Effector memory CD4-positive, alpha-beta T cell (primary cell): ENCODE data around the gene SLCO1A2.

Experiments used
- DNase-seq, 3 donors: peaks; one replicate each; pipeline ENCODE4 v3.0.0-alpha.2; 2020
- H3K27ac ChIP-seq: 2 replicates; pipeline ENCODE4 v1.7.0; 2013; ENCODE audit warnings: mild to moderate bottlenecking, low read length, moderate library complexity; ENCODE audit not compliant: insufficient read depth, poor library complexity, severe bottlenecking
- H3K27me3 ChIP-seq: replicated peaks from 2 replicates; pipeline ENCODE4 v1.7.0; 2013; ENCODE audit warnings: mild to moderate bottlenecking, low read length; ENCODE audit not compliant: insufficient read depth, control insufficient read depth, poor library complexity, severe bottlenecking
- H3K36me3 ChIP-seq: 2 replicates; pipeline ENCODE4 v1.7.0; 2013; ENCODE audit warnings: mild to moderate bottlenecking, low read length, moderate library complexity; ENCODE audit not compliant: control insufficient read depth, insufficient read depth
- H3K4me1 ChIP-seq: 2 replicates; pipeline ENCODE4 v1.7.0; 2013; ENCODE audit warnings: low read length, mild to moderate bottlenecking; ENCODE audit not compliant: control insufficient read depth, insufficient read depth, poor library complexity, severe bottlenecking
- H3K4me3 ChIP-seq: 2 replicates; pipeline ENCODE4 v1.7.0; 2013; ENCODE audit warnings: low read length, low read depth, mild to moderate bottlenecking; ENCODE audit not compliant: insufficient read depth, poor library complexity, severe bottlenecking
- H3K9me3 ChIP-seq: 2 replicates; pipeline ENCODE4 v1.7.0; 2013; ENCODE audit warnings: mild to moderate bottlenecking, low read length, moderate library complexity; ENCODE audit not compliant: control insufficient read depth

Gene SLCO1A2

GRCh38 chr12:21221778-21222177 lies 112.9 kb downstream of the SLCO1A2 start:
- no peaks in the 10 kb centered on the region for H3K36me3 ChIP-seq
- H3K4me3 ChIP-seq = no peak overlapping the region
- H3K4me1 ChIP-seq = no peaks in the 10 kb centered on the region
- H3K9me3 ChIP-seq = no peaks in the 10 kb centered on the region
- H3K27me3 ChIP-seq = no peaks in the 10 kb centered on the region
- H3K27ac ChIP-seq = no peak overlapping the region
- no peak for DNase-seq

DNA sequence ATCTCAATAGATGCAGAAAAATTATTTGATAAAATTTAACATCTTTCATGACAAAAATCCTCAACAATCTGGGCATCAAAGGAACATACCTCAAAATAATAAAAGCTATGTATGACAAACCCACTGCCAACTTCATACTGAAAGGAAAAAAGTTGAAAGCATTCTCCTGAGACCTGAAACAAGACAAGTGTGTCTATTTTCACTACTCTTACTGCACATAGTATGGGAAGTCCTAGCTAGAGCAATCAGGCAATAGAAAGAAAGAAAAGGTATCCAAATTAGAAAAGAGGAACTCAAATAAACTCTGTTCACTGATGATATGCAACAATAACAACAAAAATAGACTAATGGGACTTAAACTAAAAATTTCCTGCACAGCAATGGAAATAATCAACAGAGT lies 113.6 kb downstream of the SLCO1A2 start:
- DNase-seq = no peak
- H3K9me3 ChIP-seq = no peaks in the 10 kb centered on the region
- H3K4me3 ChIP-seq = no peak overlapping the region
- H3K4me1 ChIP-seq = no peaks in the 10 kb centered on the region
- no peaks in the 10 kb centered on the region for H3K27me3 ChIP-seq
- H3K27ac ChIP-seq = no peak overlapping the region
- H3K36me3 ChIP-seq = no peaks in the 10 kb centered on the region

- Histone ChIP-seq H3K4me1 (no peaks in the 10 kb centered on the region), H3K9me3 (no peaks in the 10 kb centered on the region), H3K4me3 (no peak overlapping the region), H3K27ac (no peak overlapping the region), H3K36me3 (no peaks in the 10 kb centered on the region), H3K27me3 (no peaks in the 10 kb centered on the region)
- DNase-seq = no peak
These were observed 114.5 kb downstream of the SLCO1A2 start for GRCh38 chr12:21220266-21220665.

- Histone ChIP-seq H3K9me3 (no peaks in the 10 kb centered on the region), H3K27ac (no peak overlapping the region), H3K27me3 (no peaks in the 10 kb centered on the region), H3K36me3 (no peaks in the 10 kb centered on the region), H3K4me3 (no peak overlapping the region), H3K4me1 (no peaks in the 10 kb centered on the region)
- DNase-seq = no peak
These were observed 115.5 kb downstream of the SLCO1A2 start for GRCh38 chr12:21219206-21219605.
